HG02588 (cell line): ENCODE measurements around the gene IQCB1.
A peak's percentile ranks its signal among the peaks of the same experiment; 100 is the strongest.
"Not testable (repeated sequence)": the region's sequence is repeated elsewhere in the genome, so short reads cannot be mapped to it uniquely, and the experiment has no call there.

Source experiments
- ATAC-seq: cut with Tn5 transposase; IDR thresholded peaks from one replicate; pipeline ENCODE4 v1.9.1; 2021; ENCODE audit warnings: mild to moderate bottlenecking, moderate library complexity; ENCODE audit not compliant: unreplicated experiment

IQCB1 gene

GRCh38 chr3:121809249-121809648, 25.6 kb downstream of the IQCB1 start:
- peak; percentile 96 for ATAC-seq

DNA sequence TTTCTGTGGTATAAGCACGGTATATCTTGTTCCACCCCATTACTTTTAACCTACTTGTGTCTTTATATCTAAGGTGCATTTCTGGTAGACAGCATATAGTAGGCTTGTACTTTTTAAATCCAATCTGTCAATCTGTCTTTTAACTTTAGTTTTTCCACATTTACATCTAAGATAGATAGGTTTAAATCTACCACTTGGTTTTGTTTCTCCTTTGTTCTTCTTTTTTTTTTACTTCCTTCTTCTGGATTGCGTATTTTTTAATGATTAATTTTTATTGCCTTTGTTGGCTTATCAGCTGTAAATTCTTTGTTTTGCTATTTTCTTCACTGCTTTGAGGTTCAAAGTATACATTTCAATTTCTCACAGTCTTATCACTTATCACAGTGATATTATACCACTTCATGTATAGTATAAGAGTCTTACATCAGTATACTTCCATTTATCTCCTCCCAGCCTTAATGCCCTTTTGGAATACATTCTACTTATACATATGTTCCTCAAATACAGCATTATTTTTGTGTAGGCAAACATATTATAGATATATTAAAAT, 31.0 kb downstream of the IQCB1 start:
- ATAC-seq, result no peak

- no peak for ATAC-seq
These were observed 34.0 kb downstream of the IQCB1 start for GRCh38 chr3:121800906-121801305.

DNA sequence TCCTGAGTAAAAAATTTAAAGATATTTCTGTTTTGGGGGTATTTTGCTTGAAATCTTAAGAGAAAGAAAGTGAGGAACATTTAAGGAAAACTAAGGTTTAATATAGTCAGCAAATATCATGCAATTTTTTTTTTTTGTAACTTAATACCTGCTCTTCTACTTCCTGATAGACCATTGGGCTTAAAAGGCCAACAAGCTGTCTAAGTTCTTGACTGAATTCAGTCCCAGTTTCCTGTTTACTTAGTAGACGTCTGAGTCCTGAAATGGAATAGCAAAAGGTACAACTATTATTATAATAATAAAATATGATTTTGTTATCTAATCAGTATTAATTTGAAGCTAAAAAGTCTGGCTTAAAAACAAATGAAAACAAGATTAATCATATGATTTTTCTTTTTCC, 37.9 kb downstream of the IQCB1 start:
- ATAC-seq, result no peak

GRCh38 chr3:121794264-121794983, 40.4 kb downstream of the IQCB1 start:
- ATAC-seq, result no peak

DNA sequence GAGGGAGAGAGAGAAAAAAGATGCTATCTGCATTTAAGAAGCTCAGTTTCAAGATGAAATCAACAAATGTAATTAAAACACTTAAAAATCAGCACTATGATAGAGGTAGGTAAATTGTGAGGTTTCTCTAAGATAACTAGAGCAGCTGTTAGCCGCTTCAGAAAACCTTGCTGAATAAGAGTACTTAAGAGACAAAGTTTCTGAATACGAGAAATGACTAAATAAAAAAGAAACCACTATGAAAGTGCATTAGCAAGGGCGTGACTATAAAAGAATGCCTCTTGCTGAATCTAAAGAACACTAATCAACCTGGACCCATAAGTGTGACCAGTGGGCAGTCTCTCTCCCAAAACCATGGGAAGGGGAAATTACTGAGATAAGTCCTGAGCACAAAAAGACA, 41.8 kb downstream of the IQCB1 start:
- ATAC-seq, result peak; percentile 48

- no peak for ATAC-seq
These were observed 48.4 kb downstream of the IQCB1 start for GRCh38 chr3:121786485-121786884.

GRCh38 chr3:121782784-121783183, 52.1 kb downstream of the IQCB1 start:
- not testable (repeated sequence) for ATAC-seq

DNA sequence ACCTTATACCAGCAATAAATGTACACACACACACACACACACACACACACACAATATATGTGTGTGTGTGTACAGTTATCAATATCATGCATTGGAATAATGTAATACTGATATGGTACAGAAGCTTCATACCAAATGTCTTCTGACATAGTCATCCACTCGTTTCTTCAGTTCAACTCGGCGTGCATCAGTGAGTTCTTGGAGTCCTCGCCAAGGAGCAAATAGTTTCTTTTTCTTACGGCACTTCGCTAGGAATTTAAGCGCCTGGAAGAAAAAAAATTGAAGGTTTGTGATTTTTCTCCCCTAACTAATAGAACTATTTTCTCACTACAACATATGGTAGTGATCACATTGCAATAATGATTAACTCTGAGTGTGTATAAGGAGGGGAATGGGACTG, 53.2 kb downstream of the IQCB1 start:
- ATAC-seq, result no peak

DNA sequence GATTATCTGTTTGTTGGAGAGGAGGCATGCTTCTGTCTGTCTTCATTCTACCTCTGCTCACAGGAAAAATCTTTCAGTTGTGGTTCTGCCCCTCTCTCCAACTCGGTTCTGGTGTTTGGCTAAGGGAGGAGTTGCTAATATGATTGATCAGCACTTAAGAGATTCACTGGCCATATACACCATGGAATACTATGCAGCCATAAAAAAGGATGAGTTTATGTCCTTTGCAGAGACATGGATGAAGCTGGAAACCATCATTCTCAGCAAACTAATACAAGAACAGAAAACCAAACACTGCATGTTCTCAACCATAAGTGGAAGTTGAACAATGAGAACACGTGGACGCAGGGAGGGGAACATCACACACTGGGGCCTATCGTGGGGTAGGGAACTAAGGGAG, 59.8 kb downstream of the IQCB1 start:
- ATAC-seq, result not testable (repeated sequence)

- ATAC-seq, result no peak
These were observed 65.6 kb downstream of the IQCB1 start for GRCh38 chr3:121769246-121769645.

GRCh38 chr3:121768452-121768851, 66.4 kb downstream of the IQCB1 start:
- ATAC-seq, result no peak

- no peak for ATAC-seq
These were observed 75.2 kb downstream of the IQCB1 start for GRCh38 chr3:121759541-121760202.

DNA sequence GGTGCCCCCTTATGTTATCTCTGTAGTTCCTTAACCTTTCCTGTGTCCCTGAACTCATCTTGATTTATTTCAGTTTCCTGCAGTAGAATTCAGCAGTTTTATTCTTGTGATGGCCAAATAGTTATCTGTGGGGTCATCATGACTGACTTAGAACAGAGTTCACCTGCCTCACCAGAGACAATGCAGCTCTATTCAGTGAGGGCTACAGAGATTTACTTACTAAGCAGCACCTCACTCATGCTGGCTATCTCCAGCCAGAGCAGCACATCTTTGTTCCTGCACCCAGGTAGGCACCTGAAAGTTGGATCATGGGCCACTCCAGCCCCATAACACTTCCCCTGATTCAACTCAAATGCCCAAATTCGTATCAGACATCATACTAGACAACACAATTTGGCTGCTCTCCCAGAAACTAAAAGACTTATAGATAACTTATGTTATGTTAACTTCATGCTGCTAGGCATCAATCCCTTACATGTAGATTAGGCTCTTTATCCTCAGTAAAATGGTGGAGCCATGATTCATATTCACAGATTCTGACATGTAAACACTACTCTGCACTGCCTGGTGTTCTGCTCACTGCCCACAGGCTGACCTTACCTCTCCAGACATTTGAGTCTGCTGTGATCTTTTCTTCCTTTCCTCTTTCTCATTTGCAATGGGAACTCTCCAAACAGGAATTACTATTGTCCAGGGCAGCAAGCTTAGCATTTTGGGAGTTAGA, 76.0 kb downstream of the IQCB1 start:
- ATAC-seq, result no peak

DNA sequence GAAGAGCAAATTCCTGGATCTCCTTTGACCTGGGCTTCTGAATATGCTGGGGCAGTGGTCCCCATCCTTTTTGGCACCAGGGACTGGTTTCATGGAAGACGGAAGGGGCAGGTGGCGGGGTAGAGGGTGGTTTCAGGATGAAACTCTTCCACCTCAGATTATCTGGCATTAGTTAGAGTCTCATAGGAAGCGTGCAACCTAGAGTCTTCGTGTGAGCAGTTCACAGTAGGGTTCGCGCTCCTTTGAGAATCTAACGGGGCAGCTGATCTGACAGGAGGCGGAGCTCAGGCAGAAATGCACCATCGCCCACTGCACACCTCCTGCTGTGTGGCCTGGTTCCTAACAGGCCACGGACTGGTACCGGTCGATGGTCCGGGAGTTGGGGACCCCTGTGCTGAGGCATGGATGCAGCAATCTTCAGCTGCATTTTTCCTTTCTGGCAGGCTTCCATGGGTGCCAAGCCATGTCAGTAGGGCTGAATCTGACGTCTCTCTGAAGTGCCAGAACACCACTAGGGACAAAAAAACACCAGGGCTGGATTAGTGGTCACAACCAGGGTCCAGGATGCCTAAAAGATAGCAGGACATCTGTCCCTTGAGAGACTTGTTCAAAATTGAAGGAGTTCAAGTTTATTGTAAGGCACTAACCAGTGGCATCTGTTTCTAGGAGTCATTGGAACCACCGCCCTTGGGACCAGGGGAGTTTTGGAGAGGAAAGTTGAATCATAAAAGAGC, 76.9 kb downstream of the IQCB1 start:
- no peak for ATAC-seq

GRCh38 chr3:121757087-121757811, 77.6 kb downstream of the IQCB1 start:
- no peak for ATAC-seq

- no peak for ATAC-seq
These were observed 82.1 kb downstream of the IQCB1 start for GRCh38 chr3:121752772-121753171.

- no peak for ATAC-seq
These were observed 82.6 kb downstream of the IQCB1 start for GRCh38 chr3:121752261-121752660.

DNA sequence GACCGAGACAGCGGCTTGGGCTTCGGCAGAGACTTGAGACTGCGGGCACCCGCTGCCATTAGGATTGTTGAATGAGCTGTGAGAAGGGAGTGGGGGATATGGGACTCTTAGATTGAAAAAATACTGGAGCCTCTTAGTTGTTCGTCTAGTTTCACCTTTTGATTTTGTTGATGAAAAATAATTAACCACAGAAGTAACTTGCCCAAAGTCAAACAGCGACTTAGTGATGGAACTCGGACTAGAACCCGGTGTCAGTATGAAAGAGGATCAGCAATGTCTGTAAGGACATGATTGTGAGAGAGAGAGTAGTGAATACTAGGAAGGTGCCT, 84.8 kb downstream of the IQCB1 start:
- no peak for ATAC-seq

DNA sequence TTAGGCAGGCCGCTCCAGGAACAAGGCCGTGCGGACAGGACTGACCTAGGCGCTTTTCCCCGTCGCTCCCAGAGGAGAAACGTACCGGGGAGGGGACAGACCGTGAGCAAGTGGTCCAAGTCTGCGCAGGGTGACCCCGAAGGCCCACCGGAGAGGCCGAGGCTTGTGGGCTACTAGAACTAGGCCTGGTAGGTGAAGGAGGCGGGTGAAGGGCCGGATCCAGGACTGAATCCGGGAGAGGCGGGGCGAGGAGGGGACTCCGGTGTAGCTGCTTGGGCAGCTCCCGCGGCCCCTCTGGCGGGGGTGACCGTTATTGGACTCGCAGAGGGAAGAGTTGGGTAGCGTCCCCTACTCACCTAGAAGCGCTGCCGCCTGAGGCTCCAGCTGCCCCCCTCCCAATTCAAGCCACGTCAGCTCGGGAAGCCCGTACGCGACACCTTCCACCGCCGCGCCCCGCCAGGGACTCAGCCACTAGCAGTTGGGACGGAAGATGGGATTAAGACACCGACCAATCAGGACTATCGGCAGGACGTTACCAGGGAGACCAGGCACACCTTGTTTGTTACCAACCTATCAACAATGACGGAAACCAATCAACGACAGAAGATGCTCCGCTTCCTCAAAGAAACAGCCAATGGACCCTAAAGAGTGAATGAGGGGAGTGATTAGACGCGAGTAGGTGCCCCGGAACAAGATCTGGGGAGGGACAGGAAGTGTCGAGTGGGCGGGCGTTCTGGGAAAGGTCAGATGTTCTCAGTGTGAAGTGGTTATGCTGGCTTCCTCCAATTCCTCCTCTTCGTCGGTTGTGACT, 85.4 kb downstream of the IQCB1 start, which contains the start of gene GOLGB1:
GOLGB1 (minus strand) TSS at position 466 of the 811 bp plus-strand sequence. CDS start 18,770 bp downstream, outside the sequence.
- ATAC-seq, result peak; percentile 95
